GM12872 (cell line): ENCODE data around the gene BHMT2.

Source experiments
- TF ChIP-seq, protein P1 (sequence below): IDR thresholded peaks from 3 replicates; pipeline ENCODE4 v1.5.1; 2011; ENCODE audit warnings: low read depth, mild to moderate bottlenecking, low read length, moderate library complexity; ENCODE audit not compliant: insufficient read depth

BHMT2 gene

DNA sequence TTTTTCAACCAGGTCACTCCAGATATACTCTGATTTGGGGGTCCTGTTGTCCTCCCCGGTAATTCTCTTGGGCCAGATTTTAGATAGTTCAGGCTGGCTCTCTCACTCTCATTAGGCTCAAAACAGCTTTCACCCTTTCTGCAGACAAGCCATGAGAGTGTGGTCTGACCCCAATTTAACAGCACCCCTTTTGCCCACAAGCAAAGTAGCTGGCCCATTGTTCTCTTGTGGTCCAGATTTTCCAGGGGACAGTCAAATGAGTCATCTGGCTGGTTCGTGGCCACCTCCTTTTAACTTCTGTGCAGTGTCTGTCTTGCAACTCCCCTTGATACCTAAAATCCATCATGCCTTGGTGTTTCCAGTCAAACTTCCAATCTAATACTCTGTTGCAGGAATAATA is 16.5 kb downstream of the BHMT2 start:
- TF ChIP-seq, protein P1, sequence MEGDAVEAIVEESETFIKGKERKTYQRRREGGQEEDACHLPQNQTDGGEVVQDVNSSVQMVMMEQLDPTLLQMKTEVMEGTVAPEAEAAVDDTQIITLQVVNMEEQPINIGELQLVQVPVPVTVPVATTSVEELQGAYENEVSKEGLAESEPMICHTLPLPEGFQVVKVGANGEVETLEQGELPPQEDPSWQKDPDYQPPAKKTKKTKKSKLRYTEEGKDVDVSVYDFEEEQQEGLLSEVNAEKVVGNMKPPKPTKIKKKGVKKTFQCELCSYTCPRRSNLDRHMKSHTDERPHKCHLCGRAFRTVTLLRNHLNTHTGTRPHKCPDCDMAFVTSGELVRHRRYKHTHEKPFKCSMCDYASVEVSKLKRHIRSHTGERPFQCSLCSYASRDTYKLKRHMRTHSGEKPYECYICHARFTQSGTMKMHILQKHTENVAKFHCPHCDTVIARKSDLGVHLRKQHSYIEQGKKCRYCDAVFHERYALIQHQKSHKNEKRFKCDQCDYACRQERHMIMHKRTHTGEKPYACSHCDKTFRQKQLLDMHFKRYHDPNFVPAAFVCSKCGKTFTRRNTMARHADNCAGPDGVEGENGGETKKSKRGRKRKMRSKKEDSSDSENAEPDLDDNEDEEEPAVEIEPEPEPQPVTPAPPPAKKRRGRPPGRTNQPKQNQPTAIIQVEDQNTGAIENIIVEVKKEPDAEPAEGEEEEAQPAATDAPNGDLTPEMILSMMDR: no peak

DNA sequence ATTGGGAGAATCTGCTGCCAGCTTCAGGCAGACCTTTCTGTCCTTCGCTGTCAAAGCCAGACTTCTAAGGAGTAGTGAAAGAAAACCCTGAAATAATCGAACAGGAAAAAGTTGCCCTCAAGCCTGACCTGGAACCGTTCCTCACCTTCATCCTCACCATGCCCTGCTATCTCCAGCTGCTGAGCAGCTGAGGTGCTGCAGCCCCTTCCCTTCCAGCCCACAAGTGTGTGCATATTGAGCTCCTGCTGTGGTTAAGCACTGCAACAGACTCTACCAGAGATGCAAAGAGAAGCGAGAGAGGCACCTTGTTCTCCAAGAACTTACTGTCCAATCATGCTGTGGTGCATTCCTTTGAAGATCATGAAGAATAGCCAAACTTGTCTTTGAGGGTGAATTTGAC is 18.9 kb downstream of the BHMT2 start:
- TF ChIP-seq, protein P1: no peak

DNA sequence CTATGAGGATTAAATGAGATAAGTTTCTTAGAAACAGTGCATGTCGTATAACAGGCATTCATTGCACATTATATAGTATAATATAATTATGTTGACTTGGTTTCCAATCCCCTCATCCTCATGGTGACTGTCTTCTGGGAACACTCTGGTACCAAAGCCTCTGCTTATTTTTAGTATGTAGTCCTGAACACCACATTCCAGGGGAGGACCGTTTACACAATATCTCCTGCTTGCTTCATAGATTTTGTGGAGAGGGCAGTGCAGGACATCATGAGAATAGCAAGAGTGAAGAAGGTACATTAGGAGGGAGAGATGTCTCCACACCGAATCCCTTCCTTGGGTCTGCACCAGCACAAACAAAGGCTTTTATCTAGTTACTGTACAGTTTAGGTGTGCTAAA is 21.5 kb downstream of the BHMT2 start:
- TF ChIP-seq, protein P1: no peak

DNA sequence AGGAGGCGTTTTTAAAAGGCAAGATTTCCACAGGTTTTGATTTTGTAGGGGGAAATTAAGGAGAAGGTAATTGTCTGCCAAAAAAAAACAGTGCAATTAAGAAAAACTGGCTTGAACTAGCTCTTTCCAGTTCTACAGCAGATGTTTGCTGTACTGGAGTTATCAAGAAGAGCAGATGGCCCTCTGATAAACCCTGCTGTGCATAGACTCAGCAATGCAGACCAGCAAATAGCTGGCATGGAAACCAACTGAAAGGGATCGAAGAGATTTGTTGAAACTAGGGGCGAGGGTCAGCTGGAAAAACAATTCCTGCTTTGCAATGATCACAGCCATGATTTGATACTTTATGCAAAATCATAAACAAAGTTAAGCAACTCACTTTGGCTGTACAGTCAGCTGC is 24.2 kb downstream of the BHMT2 start:
- TF ChIP-seq, protein P1: no peak

DNA sequence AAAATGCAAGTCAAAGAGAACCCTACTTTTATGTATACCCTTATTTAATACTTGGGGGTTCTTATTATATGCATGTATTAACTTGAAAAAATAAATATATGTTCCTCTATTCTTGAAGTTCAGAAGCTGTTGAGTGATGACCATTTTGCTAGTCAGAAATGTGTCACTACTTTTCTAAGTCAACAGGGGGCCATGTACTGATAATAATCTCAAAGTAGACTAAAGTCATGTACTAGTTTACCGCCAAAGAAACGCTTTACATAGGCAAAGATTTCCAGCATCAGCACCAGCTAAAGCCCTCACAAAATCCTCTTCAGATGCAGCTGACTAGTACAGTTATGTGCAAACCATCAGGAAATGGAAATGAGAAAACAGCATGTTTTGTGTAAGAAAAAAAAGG is 36.3 kb downstream of the BHMT2 start:
- TF ChIP-seq, protein P1: no peak

DNA sequence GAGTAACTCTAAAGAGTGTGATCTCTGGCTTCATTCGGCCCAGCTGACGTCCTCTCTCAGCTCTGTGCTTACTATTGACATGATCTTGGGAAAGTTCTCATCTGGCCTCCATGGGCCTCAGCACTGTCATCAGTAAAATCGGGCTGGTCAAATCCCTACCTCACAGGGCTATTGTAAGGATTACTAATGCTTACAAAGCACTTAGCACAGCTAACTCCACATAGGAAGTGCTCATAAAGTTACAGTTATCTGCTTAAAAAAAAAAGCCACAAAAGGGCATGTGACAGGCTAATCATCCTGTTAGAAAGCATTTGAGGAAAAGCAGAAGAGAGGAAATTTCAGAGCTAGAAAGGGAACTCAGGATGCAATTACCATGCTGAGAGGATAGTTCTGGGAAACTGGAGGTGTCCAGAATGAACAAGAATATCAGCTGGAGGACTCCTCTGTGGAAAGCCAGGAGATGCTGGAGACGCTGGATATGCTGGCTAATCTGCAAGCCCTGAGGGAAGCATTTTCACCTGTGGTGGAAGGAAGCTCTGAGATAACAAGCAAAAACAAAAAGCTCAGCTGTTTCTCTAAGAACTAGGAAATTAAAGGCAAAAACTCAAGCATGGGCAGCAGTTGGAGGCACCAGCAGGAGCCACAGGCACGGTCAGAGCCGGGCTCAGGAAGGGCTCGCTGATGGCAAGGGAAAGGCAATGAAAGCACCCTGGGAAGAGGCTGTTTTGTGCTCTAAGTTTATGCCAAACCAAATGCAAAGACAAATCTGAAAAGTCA is 37.6 kb downstream of the BHMT2 start:
- TF ChIP-seq, protein P1: no peak

DNA sequence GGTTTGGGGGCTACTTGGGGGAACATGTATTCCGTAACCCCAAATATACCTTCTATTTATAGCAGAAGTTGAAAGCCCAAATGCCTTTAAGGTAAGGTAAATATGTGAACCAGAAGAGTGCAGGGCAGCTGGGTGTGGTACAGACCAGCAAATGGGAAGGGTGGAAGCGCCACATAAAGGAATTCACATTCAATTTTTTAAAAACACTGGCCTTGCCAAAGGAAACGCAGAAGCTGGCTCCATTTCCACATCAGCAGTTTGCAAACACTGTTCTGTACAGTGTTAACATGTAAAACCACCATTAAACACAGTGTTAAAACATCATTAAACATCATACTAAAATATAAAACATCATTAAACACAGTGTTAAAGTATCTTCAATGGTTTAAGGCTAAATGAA is 38.5 kb downstream of the BHMT2 start:
- TF ChIP-seq, protein P1: no peak

DNA sequence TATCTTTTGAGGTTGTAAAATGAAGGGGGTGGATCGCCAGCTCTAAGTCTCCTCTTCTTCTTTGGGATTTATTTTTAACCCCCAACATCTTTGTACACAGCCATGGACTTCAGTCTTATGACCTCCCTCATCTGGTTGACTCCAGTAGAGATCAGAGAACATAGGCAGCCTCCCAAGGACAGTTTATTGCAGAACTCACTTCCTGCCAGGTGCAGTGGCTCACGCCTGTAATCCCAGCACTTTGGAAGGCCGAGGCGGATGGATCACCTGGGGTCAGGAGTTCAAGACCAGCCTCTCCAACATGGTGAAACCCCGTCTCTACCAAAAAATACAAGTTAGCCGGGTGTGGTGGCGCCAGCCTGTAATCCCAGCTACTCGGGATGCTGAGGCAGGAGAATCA is 39.2 kb downstream of the BHMT2 start:
- TF ChIP-seq, protein P1: no peak
